HG03064 (cell line): Measurements from ENCODE around the gene CPM.
"Not testable (repeated sequence)": the region's sequence is repeated elsewhere in the genome, so short reads cannot be mapped to it uniquely, and the experiment has no call there.

Experiments
- ATAC-seq: cut with Tn5 transposase; IDR thresholded peaks from one replicate; pipeline ENCODE4 v1.9.1; 2021; ENCODE audit warnings: low read depth; ENCODE audit not compliant: unreplicated experiment

The CPM gene

DNA sequence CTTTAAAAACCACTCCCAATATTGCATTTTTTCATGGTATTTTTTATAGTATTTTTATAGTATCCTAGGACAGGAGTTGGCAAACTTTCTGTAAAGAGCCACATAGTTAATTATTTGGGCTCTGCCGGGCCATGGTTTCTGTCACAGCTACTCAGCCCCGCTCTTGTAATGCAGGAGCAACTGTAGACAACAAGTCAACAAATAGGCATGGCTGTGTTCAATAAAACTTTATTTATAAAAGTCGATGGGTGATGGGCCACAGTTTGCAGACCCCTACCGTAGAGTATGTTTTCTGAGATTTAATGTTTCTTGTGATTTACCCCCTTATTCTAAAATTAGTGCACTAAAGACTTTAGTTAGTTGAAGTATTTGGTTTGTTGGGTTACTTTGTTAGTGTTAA lies 99.5 kb downstream of the CPM start:
- no peak for ATAC-seq

DNA sequence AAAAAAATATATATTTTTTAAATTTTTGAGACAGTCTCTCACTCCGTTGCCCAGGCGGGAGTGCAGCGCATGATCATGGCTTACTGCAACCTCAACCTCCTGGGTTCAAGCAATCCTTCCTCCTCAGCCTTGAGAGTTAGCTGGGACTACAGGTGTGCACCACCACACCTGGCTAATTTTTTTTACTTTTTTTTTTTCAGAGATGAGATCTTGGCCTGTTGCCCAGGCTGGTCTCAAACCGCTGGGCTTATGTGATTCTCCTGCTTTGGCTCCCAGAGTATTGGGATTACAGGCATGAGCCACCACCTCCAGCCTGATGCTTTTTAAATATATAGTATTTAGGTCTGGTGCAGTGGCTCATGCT lies 100.5 kb downstream of the CPM start:
- no peak for ATAC-seq

DNA sequence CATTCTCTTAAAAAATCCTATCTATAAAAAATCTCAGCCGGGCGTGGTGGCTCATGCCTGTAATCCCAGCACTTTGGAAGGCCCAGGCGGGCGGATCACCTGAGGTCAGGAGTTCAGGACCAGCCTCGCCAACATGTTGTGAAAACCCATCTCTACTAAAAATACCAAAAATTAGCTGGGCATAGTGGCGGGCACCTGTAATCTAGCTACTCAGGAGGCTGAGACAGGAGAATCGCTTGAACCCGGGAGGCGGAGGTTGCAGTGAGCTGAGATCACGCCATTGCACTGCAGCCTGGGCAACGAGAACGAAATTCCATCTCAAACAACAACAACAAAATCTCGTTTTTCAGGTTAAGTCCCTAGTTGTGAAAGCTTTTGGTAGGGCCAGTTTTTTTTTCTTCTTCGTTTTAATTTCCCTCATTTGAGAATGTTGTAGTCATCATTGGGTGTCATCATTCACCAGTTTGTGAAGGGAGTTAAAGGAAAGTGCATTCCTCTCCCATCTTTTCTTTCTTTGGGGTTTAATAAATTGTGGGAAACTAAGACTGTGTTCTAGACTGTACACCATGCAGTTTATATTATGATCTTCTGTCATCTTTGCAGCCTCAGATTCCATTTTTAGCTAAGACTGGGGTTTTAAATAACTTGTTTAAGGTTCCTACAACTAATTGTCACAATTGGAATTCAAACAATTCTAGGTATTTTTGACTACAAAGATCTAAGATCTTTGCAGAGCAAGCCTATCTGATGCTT lies 101.0 kb downstream of the CPM start:
- ATAC-seq, result no peak

DNA sequence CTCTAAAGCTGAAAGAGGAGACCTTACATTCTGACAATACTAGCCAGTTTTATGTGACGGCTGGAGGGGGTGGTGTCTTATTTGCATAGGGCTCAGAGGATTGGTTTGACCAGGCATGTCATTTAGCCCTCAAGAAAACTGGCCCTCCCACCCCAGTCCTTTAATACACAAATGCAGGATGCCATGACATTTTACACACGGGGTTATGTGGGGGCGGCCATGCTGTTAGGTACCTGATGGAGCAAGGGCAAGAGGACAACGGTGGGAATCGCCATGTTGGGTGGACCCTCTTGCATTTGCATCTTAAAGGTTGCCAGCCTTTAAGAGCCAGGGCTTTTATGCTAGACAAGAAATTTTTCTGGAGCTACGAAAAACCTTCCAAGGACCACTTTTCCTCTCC lies 101.7 kb downstream of the CPM start:
- ATAC-seq, result no peak

DNA sequence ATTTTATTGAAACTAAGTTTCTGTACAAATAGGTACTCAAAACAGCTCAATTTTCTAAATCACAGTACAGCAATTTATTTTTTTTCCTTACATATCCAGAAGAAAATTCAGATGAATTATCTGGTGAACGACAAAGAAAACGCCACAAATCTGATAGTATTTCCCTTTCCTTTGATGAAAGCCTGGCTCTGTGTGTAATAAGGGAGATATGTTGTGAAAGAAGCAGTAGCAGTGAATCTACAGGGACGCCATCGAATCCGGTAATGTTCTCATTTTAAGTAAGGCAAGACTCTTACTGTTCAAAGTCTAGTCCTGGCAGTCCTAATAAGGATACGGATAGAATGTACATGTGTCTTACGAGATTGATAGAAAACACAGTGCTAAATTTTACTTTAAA lies 104.3 kb downstream of the CPM start:
- no peak for ATAC-seq

DNA sequence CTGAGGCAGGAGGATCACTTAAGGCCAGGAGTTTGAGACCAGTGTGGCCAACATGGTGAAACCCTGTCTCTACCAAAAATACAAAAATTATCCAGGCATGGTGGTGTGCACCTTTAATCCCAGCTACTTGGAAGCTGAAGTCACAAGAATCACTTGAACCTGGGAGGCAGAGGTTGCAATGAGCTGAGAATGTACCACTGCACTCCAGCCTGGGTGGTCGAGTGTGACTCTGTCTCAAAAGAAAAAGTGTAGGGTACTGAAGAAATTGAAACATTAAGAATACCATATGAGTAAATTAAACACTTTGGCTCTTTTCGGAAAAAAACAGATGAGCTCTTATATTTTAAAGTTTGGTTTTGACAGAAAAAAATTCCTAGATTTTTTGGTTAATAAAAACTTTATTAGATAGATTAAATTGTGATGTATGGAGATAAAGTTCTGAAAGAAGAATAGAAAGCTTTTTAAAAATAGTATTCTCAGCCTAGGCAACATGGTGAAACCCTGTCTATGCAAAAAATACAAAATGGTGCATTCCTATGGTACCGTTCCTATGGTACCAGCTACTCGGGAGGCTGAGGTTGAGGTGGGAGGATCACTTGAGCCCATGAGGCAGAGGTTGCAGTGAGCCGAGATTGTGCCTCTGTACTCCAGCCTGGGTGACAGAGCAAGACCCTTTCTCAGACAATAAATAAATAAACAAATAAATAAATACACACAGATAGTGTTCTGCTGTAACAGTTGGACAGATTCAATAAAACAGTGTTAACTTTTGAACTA lies 104.9 kb downstream of the CPM start:
- no peak for ATAC-seq

DNA sequence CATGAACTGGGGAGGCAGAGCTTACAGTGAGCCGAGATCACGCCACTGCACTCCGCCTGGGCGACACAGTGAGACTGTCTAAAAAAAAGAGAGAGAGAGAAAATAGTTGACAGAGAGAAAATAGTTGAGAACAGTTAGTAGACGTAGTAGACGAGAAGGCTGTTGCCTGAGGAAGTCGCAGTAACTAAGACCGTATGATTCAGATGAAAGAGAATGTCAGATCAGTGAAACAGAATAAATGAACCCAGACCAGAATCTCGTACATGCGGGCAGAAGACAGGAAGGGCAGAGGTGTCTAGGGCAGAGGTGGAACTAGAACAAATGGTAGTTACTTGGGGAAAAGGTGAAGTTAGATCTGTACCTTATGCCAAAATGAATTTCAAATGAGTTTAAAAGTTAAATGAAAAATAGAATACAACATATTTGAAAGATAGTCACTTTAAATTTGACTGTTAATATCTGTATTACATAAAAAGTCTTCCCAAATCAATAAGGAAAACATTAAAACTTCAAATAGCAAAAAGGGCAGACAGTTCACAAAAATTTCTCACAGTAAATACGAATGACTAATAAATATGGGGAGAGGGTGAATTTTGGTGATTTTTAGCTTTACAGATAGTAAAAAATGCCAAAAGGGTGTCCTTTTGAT lies 107.3 kb downstream of the CPM start:
- no peak for ATAC-seq

DNA sequence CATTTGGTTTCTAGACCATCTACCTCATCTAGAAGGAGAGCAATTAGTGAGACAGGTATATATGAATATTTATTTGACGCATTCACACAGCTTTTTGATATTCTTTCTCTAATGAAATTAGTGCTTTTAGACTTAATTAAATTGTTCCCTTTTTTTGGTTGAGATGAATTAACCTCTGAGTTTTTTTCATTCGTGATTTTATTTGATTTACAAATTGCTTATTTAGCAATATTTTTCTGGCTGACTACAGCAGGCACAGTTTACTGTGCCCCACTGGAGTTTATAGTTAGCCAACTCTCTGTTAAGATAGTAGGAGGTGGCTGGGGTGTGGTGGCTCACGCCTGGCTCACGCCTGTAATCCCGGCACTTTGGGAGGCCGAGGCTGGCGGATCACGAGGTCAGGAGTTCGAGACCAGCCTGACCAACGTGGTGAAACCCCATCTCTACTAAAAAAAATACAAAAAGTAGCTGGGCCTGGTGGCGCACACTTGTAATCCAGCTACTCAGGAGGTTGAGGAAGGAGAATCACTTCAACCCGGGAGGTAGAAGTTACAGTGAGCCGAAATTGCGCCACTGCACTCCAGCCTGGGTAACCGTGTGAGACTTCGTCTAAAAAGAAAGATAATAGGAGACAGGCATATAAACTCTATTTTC lies 108.2 kb downstream of the CPM start:
- ATAC-seq, result no peak

DNA sequence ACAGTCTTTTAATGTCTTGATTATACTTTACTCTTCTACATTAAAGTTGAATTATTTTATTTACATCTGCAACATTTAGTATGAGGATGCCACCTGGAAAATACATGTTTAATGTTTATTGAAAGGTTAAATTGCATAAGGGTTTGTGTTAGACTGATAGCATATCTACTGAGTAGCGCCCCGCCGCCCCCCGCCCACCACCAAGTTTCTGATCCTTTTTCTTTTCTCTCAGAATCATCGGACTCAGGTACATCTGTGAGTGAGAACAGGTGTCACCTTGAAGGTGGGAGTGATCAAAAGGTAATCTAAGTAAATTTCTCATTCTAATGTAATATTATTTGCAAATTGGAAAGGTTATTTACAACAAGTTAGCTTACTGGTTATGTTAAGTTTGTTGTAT lies 108.8 kb downstream of the CPM start:
- no peak for ATAC-seq

DNA sequence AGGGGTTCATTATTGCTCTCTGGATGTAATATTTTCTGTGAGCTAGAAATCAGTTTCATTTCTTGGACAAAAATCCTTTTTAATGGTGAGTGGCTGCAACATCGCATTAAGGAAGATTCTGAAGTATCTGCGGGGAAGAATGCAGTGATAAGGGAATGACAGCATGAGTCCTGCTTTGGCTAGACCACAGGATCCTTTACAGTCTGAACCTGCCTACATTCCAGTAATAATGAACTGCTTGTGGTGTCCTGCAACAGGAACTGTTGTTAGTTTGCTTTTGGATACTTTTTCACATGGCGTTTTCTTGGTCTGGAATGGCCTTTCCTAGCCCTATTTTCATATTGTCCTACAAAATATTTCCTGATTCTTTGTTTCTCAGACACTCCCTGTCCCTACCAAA lies 109.3 kb downstream of the CPM start:
- ATAC-seq, result no peak

DNA sequence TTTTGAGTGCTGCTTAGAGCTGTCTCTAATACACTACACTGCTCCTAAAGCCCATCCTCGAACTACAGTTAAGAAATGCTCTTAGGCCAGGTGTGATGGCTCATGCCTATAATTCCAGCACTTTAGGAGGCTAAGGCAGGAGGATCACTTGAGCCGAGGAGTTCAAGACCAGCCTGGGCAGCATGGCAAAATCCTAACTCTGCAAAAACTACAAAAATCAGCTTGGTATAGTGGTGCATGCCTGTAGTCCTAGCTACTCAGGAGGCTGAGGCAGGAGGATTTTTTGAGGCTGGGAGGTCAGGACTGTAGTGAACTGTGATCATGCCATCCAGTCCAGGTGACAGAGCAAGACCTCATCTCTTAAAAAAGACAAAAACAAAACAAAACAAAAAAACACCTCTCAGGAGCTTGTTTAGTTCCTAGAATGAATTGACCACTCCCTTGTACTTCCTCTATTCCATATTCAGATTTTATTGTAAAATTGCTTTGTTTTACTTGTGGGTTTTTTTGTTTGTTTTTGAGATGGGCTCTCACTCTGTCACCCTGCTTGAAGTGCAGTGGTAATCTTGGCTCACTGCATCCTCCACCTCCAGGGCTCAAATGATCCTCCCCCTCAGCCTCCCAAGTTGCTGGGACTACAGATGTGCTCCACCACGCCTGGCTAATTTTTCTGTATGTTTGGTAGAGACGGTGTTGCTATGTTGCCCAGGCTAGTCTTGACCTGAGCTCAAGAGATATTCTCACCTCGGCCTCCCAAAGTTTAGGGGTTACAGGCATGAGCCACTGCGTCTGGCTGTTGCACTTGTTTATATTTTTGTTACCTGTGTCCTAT lies 111.4 kb downstream of the CPM start:
- no peak for ATAC-seq

DNA sequence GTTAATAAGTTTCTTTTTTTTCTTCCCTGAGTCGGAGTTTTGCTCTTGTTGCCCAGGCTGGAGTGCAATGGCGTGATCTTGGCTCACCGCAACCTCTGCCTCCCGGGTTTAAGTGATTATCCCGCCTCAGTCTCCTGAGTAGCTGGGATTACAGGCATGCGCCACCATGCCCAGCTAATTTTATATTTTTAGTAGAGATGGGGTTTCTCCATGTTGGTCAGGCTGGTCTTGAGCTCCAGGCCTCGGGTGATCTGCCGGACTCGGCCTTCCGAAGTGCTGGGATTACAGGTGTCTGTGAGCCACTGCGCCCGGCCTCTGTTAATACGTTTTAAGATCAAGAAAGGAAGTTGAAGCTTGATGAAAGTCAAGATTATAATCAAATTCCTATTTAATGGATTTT lies 113.5 kb downstream of the CPM start:
- not testable (repeated sequence) for ATAC-seq

DNA sequence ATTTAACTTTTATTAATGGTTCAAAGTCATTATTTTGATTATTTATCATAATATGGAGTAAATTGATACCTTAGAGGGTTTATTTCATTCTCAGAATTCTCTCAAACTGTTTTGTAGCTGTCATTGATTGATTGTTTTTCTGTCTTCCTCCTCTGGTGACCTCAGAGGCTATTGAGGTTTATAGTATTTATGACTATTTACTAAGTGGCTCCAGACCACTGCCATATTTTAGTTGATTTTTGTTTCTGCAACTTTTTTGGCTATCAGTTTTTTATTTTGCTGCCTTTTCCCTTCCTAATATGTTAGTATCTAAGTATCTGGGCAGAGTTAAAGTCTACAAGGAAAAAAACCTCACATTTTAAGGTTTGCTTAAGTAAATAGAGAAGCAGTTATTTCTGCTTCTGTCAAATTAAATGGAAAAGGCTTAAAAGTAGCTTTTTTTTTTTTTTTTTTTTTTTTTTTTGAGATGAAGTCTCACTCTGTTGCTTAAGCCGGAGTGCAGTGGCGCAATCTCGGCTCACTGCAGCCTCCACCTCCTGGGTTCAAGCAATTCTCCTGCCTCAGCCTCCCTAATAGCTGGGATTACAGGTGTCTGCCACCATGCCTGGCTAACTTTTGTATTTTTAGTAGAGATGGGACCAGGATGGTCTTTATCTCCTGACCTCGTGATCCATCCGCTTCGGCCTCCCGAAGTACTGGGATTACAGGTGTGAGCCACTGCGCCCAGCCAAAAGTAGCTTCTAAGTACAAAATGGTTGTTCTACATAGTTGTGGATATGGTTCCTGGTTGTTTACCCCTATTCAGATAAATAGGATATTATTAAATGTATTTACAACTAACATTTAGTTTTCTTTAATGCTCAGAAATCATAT lies 116.8 kb downstream of the CPM start:
- ATAC-seq, result no peak

DNA sequence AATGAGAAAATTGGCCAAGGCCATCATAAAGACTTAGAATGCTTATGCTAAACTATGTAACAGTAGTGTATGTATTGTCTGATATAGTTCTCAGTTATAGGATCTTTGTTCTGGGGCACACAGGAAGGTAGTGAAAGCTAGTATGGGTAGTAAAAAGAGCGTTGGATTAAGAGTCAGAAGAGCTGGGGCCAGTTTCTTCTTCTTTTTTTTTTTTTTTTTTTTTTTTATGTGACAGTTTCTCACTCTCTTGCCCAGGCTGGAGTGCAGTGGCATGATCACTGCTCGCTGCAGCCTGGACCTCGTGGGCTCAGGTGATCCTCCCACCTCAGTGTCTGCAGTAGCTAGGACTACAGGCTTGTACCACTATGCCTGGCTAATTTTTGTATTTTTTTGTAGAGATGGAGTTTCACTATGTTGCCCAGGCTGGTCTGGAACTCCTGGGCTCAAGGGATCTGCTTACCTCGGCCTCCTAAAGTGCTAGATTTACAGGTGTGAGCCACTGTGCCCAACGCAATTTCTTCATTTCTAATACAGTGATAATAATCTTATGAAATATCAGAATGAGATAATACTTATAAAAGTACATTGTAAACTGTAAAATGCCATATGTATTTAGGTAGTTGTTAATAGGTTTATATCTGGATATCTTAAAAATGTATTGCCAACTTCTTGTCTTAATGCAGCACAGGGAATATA lies 117.6 kb downstream of the CPM start:
- ATAC-seq, result no peak

DNA sequence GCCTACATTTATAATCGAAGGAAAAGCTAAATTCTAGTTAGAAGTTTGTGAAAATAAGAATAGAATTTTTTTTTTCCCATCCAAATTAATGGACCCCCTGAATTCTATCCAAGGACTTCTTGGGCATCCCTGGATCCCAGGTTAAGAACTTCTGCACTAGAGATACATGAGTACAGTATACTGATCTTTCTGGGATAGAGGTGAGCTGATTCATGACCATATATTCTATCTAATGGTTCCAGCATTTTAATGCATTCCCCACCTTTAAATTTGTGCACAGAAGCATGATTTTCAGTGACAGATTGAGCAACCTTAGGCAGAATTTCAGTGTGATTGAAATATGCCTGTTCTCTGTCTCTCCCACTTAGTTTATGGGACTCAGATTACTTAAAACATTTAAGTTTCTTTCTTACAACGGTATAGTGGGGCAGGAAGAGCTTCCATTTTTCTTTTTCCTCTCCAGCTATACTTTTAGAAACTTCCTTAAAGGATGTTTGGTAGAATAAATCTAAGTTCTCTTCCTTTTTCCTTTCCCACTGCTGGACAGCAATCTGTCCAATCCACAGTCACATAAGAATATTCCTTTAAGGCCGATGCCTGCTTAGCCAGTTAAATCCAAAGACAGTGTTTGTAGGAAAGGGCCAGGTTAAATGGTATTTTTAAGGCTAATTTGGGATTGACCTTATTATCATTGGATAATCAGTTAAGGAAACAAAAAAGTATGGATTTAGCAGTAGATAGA lies 118.3 kb downstream of the CPM start:
- ATAC-seq, result no peak

DNA sequence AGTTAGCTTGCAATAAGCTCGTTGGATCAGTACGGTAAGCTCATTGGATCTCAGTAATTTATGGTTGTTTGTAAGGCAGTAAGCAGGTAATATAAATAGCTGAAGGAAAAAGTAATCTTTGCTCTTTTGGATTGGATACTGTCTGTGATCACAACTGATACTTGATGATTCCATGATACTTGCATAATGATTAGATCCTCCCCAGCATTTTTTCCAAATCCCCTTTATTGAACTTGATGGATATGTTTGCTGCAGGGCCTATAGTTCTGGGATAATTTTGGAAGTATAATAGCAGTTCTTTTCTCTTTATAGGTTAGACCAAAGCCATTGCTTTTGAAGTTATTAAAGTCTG lies 119.8 kb downstream of the CPM start:
- no peak for ATAC-seq

DNA sequence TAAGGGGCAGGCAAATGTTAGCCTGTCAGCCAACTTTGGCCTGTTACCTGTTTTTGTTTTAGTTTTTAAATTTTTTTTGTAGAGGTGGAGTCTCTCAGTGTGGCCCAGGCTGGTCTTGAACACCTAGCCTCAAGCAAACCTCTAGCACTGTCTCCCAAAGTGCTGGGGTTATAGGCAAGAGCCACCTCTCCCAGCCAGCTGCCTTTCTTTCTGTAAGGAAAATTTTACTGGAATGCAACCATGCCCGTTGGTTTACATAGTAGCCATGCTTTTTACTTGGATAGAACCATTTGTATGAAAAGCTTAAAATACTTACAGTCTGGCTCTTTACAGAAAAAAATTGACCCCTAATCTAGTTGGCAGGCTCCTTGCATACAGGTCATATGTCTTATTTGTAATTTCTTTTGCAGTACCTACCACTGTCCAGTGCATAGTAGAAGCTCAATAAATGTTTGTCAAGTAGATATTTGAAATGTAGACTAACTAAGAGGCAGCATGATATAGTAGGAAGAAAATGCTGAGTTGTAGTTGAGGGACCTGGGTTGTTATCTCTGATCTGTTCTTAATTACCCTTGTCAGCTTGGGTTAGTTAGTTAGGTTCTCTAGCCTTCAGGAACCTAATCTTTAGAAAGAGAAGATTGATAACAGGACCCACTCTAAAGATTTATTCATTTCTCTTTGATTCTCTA lies 120.3 kb downstream of the CPM start:
- no peak for ATAC-seq

DNA sequence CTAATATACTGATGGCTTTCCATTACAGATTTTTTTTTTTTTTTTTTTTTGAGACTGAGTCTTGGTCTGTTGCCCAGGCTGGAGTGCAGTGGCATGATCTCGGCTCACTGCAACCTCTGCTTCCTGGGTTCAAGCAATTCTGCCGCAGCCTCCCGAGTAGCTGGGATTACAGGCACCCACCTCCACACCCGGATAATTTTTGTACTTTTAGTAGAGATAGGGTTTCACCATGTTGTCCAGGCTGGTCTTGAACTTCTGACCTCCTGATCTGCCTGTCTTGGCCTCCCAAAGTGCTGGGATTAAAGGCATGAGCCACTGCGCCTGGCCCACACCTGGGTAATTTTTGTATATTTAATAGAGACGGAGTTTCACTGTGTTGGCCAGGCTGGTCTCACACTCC lies 121.4 kb downstream of the CPM start:
- ATAC-seq, result not testable (repeated sequence)
